A549 (cell line): Measurements from ENCODE around the gene GSE1. TPM values are rescaled to one million over a fixed set of nuclear protein-coding genes. Genes with fewer than 3 reads are reported as not detected.

Experiments used
- ATAC-seq, 2 experiments: fragments of 200-7000 bp in 1 of 2; fragments of >200 bp in 1 of 2; cut with Nextera tagmentation in 1 of 2; cut with Tn5 transposase in 1 of 2; 3 replicates each; pipeline versions ENCODE4 v1.8.0 to v1.9.1; 2018 to 2020; ENCODE audit warnings: mild to moderate bottlenecking in 1 of 2, moderate library complexity in 1 of 2
- CTCF ChIA-PET: fragments of 300-600 bp; sonication (Branson Sonifier 250); formaldehyde crosslinking; extraction: SDS; loops from one replicate; lab custom pipeline; 2021; ENCODE audit warnings: antibody characterized with exemption, inconsistent platforms; lab: Yijun Ruan, JAX
- POLR2A ChIA-PET: fragments of 350-600 bp; formaldehyde crosslinking; extraction: SDS; loops from one replicate; lab custom pipeline; 2021; ENCODE audit warnings: antibody characterized with exemption, inconsistent platforms; lab: Yijun Ruan, JAX
- DNase-seq, 2 experiments: peaks; one replicate each; pipeline versions ENCODE4 v3.0.0 to v3.0.0-alpha.2; 2011 to 2016; ENCODE audit warnings: low read depth in 1 of 2, low spot score in 1 of 2
- FAIRE-seq: peaks from 2 replicates; lab custom pipeline; 2011; peaks lifted over from hg19 to GRCh38; lab: Jason Lieb, UNC
- H3K27ac ChIP-seq, 2 experiments: fragments of >200 bp; sonication (Bioruptor Twin); formaldehyde crosslinking; 3 replicates each; pipeline ENCODE4 v1.5.1; 2016 to 2017
- H3K4me1 ChIP-seq: fragments of >200 bp; sonication (Bioruptor Twin); formaldehyde crosslinking; 3 replicates; pipeline ENCODE4 v1.6.1; 2016
- H3K4me2 ChIP-seq: fragments of >200 bp; sonication (Bioruptor Twin); formaldehyde crosslinking; 3 replicates; pipeline ENCODE4 v1.6.1; 2016
- H3K4me3 ChIP-seq: fragments of >200 bp; sonication (Bioruptor Twin); formaldehyde crosslinking; 3 replicates; pipeline ENCODE4 v1.5.1; 2016
- H3K9me3 ChIP-seq: fragments of >200 bp; sonication (Bioruptor Twin); formaldehyde crosslinking; 3 replicates; pipeline ENCODE4 v1.6.1; 2016
- ATOH8 ChIP-seq: fragments of 250-450 bp; sonication (Bioruptor Pico); IDR thresholded peaks from 2 replicates; pipeline ENCODE4 v1.5.0; 2020; ENCODE audit warnings: low read depth, mild to moderate bottlenecking, moderate library complexity
- CBX2 ChIP-seq: fragments of 200-600 bp; sonication (generic); IDR thresholded peaks from 2 replicates; pipeline ENCODE4 v1.6.1; 2016; ENCODE audit warnings: low read depth, mild to moderate bottlenecking, borderline replicate concordance
- CBX8 ChIP-seq: fragments of 200-600 bp; sonication (generic); IDR thresholded peaks from 2 replicates; pipeline ENCODE4 v1.6.1; 2016
- CEBPB ChIP-seq, 2 experiments: fragments of >200 bp in 1 of 2; sonication (Bioruptor Twin) in 1 of 2; formaldehyde crosslinking in 1 of 2; IDR thresholded peaks; 2 replicates each; pipeline ENCODE4 v1.6.1; 2012 to 2016
- CHD4 ChIP-seq: fragments of 200-600 bp; sonication (generic); IDR thresholded peaks from 2 replicates; pipeline ENCODE4 v1.6.1; 2016; ENCODE audit warnings: antibody characterized with exemption, mild to moderate bottlenecking, borderline replicate concordance
- CTCF ChIP-seq: fragments of >200 bp; sonication (Bioruptor Twin); formaldehyde crosslinking; IDR thresholded peaks from 3 replicates; pipeline ENCODE4 v1.5.1; 2016
- ESRRA ChIP-seq: fragments of 150-350 bp; IDR thresholded peaks from 2 replicates; pipeline ENCODE4 v1.6.1; 2014; ENCODE audit warnings: mild to moderate bottlenecking, low read length, borderline replicate concordance
- HDAC2 ChIP-seq: fragments of 200-600 bp; sonication (generic); IDR thresholded peaks from 2 replicates; pipeline ENCODE4 v1.6.1; 2016
- HES2 ChIP-seq: fragments of >200 bp; sonication (Bioruptor Twin); formaldehyde crosslinking; IDR thresholded peaks from 2 replicates; pipeline ENCODE4 v1.6.1; 2016
- HEYL ChIP-seq: fragments of 250-450 bp; sonication (Bioruptor Pico); IDR thresholded peaks from 2 replicates; pipeline ENCODE4 v1.8.0; 2021; ENCODE audit warnings: mild to moderate bottlenecking, moderate library complexity
- HMGXB4 ChIP-seq: fragments of 250-450 bp; sonication (Bioruptor Pico); IDR thresholded peaks from 2 replicates; pipeline ENCODE4 v1.5.0; 2021; ENCODE audit warnings: mild to moderate bottlenecking, moderate library complexity, borderline replicate concordance
- HOXA7 ChIP-seq: fragments of 250-450 bp; sonication (Bioruptor Pico); IDR thresholded peaks from 2 replicates; pipeline ENCODE4 v1.5.0; 2020; ENCODE audit warnings: mild to moderate bottlenecking, moderate library complexity
- JUN ChIP-seq, 2 experiments: fragments of >200 bp; sonication (Bioruptor Twin); formaldehyde crosslinking; IDR thresholded peaks; 2 replicates in 1 of 2; 3 replicates in 1 of 2; pipeline ENCODE4 v1.6.1; 2016 to 2017
- JUNB ChIP-seq: fragments of >200 bp; sonication (Bioruptor Twin); formaldehyde crosslinking; IDR thresholded peaks from 2 replicates; pipeline ENCODE4 v1.6.1; 2016
- MAFK ChIP-seq: fragments of 450-650 bp; IDR thresholded peaks from 2 replicates; pipeline ENCODE4 v1.6.1; 2014; ENCODE audit not compliant: partially characterized antibody
- PHF8 ChIP-seq: fragments of 200-600 bp; sonication (generic); IDR thresholded peaks from 2 replicates; pipeline ENCODE4 v1.6.1; 2016; ENCODE audit warnings: low read depth, mild to moderate bottlenecking, antibody characterized with exemption, moderate library complexity, borderline replicate concordance
- POLR2A ChIP-seq: IDR thresholded peaks from 2 replicates; pipeline ENCODE4 v1.6.1; 2012; ENCODE audit warnings: mild to moderate bottlenecking, low read length
- RAD21 ChIP-seq, 2 experiments: fragments of >200 bp in 1 of 2; sonication (Bioruptor Twin) in 1 of 2; formaldehyde crosslinking in 1 of 2; IDR thresholded peaks in 1 of 2; conservative IDR thresholded peaks in 1 of 2; 2 replicates in 1 of 2; 3 replicates in 1 of 2; pipeline ENCODE4 v1.6.1; 2012 to 2018; ENCODE audit warnings: inconsistent platforms in 1 of 2
- RCOR1 ChIP-seq: fragments of 150-350 bp; IDR thresholded peaks from 2 replicates; pipeline ENCODE4 v1.6.1; 2014; ENCODE audit warnings: antibody characterized with exemption, low read length, low read depth
- RFX5 ChIP-seq: fragments of 450-650 bp; IDR thresholded peaks from 2 replicates; pipeline ENCODE4 v1.7.1; 2014; ENCODE audit warnings: antibody characterized with exemption, mild to moderate bottlenecking, moderate library complexity
- RNF2 ChIP-seq: fragments of 200-600 bp; sonication (generic); IDR thresholded peaks from 2 replicates; pipeline ENCODE4 v1.6.1; 2016; ENCODE audit warnings: low read depth, mild to moderate bottlenecking, antibody characterized with exemption, moderate library complexity, borderline replicate concordance
- SMC3 ChIP-seq: fragments of >200 bp; sonication (Bioruptor Twin); formaldehyde crosslinking; IDR thresholded peaks from 3 replicates; pipeline ENCODE4 v1.6.1; 2018; ENCODE audit warnings: inconsistent platforms
- TFCP2L1 ChIP-seq: fragments of 250-450 bp; sonication (Bioruptor Pico); IDR thresholded peaks from 2 replicates; pipeline ENCODE4 v1.5.0; 2021; ENCODE audit warnings: mild to moderate bottlenecking
- TP53 ChIP-seq: fragments of 250-450 bp; sonication (Bioruptor Pico); IDR thresholded peaks from 2 replicates; pipeline ENCODE4 v1.5.0; 2021; ENCODE audit warnings: mild to moderate bottlenecking, moderate library complexity
- USF2 ChIP-seq: fragments of 450-650 bp; IDR thresholded peaks from 2 replicates; pipeline ENCODE4 v1.6.1; 2014; ENCODE audit warnings: antibody characterized with exemption
- ZFP36 ChIP-seq: fragments of 450-650 bp; IDR thresholded peaks from 2 replicates; pipeline ENCODE4 v1.6.1; 2014; ENCODE audit warnings: borderline replicate concordance; ENCODE audit not compliant: partially characterized antibody
- ZSCAN20 ChIP-seq: fragments of 250-450 bp; sonication (Bioruptor Pico); IDR thresholded peaks from 2 replicates; pipeline ENCODE4 v1.8.0; 2022; ENCODE audit warnings: mild to moderate bottlenecking, moderate library complexity
- WGBS: methylation state at CpG from one replicate; pipeline ENCODE4 v1.1.6; 2017; ENCODE audit errors: missing lambda C conversion rate; 5-methylcytosine and 5-hydroxymethylcytosine counted together
- polyA plus RNA-seq, 4 experiments: library from polyadenylated mRNA; depleted of rRNA in 3 of 4; stranded (reverse); fragments of >200 nt; fragmentation: RNase III in 1 of 4; extraction: RNeasy Plus Mini Kit Qiagen cat#74134 plus additional on column Dnase treatment in 1 of 4; gene quantifications; 2 replicates in 3 of 4; 3 replicates in 1 of 4; pipeline ENCODE4 v1.2.3, GENCODE V29; 2011 to 2017

Gene GSE1
- polyA plus RNA-seq, 2 of the 4 experiments (the other 2 are of a cell fraction): 20.7 to 24.3 TPM

- TF ChIP-seq HEYL (CRISPR knock-in tag): no peak
- TF ChIP-seq CBX8: no peak
- TF ChIP-seq CEBPB (IDR thresholded peaks at IDR 0.05): no peak
- TF ChIP-seq ZSCAN20 (CRISPR knock-in tag): no peak
- no peak for TF ChIP-seq TFCP2L1 (CRISPR knock-in tag)
- TF ChIP-seq CHD4: no peak
- no peak for TF ChIP-seq POLR2A
- no peak for TF ChIP-seq CBX2
- no peak for TF ChIP-seq RFX5
- no peak for TF ChIP-seq RCOR1
- TF ChIP-seq PHF8: no peak
- no peak for TF ChIP-seq ZFP36
- peak; percentile 31; the same call in 1 of the 2 replicates for TF ChIP-seq ESRRA
- no peak for TF ChIP-seq RNF2
- TF ChIP-seq JUNB: no peak
- TF ChIP-seq SMC3: peak; percentile 56; the same call in 2 of the 3 replicates
- peak; percentile 85 for TF ChIP-seq CTCF
- TF ChIP-seq HES2: no peak
- no peak for TF ChIP-seq USF2
- TF ChIP-seq TP53: no peak
- TF ChIP-seq ATOH8 (CRISPR knock-in tag): no peak
- no peak for TF ChIP-seq MAFK
- TF ChIP-seq HDAC2: no peak
- peak; percentile 80 to 82 for TF ChIP-seq RAD21 (conservative IDR thresholded peaks at IDR 0.05 in 1 of 2, IDR thresholded peaks at IDR 0.05 in 1 of 2)
- no peak for TF ChIP-seq HOXA7 (CRISPR knock-in tag)
- no peak for TF ChIP-seq HMGXB4 (CRISPR knock-in tag)
- no peak for TF ChIP-seq JUN (IDR thresholded peaks at IDR 0.05)
- DNase-seq (peak; percentile 74 to 76), FAIRE-seq (no peak), ATAC-seq (peak; percentile 77 to 84)
- Histone ChIP-seq H3K4me2 (no peak overlapping the region), H3K4me1 (no peaks in the 10 kb centered on the region), H3K4me3 (no peak overlapping the region), H3K9me3 (no peaks in the 10 kb centered on the region), H3K27ac (no peak overlapping the region)
- 42% methylated on average over 18 of the region's 21 CpGs for WGBS
- POLR2A ChIA-PET: no interaction called here
- CTCF ChIA-PET: interaction anchor here (0.6 to 10.7 kb wide), 47 partner anchors 8 to 582 kb away, joined by 3 to 130 read pairs (median 4); partner anchors contain the start of gene GINS2
Observed at GRCh38 chr16:85717393-85718152, 104.5 kb downstream of the GSE1 start.
